GM12878 (cell line): ENCODE results near the gene RABEP1. TPM values are rescaled to one million over a fixed set of nuclear protein-coding genes. Genes with fewer than 3 reads are reported as not detected.

Source experiments
- CBFB ChIP-seq: IDR thresholded peaks from 2 replicates; pipeline ENCODE4 v1.6.1; 2016; ENCODE audit warnings: antibody characterized with exemption, low read depth
- CEBPZ ChIP-seq: fragments of 150-350 bp; IDR thresholded peaks from 2 replicates; pipeline ENCODE4 v1.6.1; 2016; ENCODE audit warnings: low read depth, low read length
- CHD4 ChIP-seq: fragments of 200-600 bp; sonication (generic); IDR thresholded peaks from 2 replicates; pipeline ENCODE4 v1.6.1; 2016; ENCODE audit warnings: mild to moderate bottlenecking
- CTCF ChIP-seq, 3 experiments: IDR thresholded peaks in 2 of 3; conservative IDR thresholded peaks in 1 of 3; 2 replicates each; pipeline ENCODE4 v1.5.1; 2011; ENCODE audit warnings: low read depth in 3 of 3, low read length in 3 of 3, mild to moderate bottlenecking in 3 of 3, control low read depth in 2 of 3, moderate library complexity in 2 of 3, inconsistent platforms in 1 of 3, mixed read lengths in 1 of 3; ENCODE audit not compliant: control insufficient read depth in 2 of 3, insufficient read depth in 1 of 3; ENCODE audit errors: extremely low read depth in 1 of 3
- ETV6 ChIP-seq, 2 experiments: fragments of 450-650 bp in 1 of 2; IDR thresholded peaks in 1 of 2; conservative IDR thresholded peaks in 1 of 2; 2 replicates each; pipeline ENCODE4 v1.6.1; 2014; ENCODE audit warnings: antibody characterized with exemption in 1 of 2, borderline replicate concordance in 1 of 2, low read depth in 1 of 2, mild to moderate bottlenecking in 1 of 2, moderate library complexity in 1 of 2
- EZH2 ChIP-seq: IDR thresholded peaks from 2 replicates; pipeline ENCODE4 v1.6.1; 2012; ENCODE audit warnings: low read depth, mild to moderate bottlenecking, control low read depth, inconsistent platforms, low read length, borderline replicate concordance; ENCODE audit not compliant: control insufficient read depth
- FOS ChIP-seq: IDR thresholded peaks from 3 replicates; pipeline ENCODE4 v1.6.1; 2011; ENCODE audit warnings: borderline replicate concordance; ENCODE audit not compliant: insufficient read length; ENCODE audit errors: extremely low read depth
- FOXK2 ChIP-seq: fragments of 450-650 bp; IDR thresholded peaks from 2 replicates; pipeline ENCODE4 v1.6.1; 2017; ENCODE audit warnings: mild to moderate bottlenecking, moderate library complexity
- IRF3 ChIP-seq: fragments of 450-650 bp; IDR thresholded peaks from 2 replicates; pipeline ENCODE4 v1.6.1; 2014; ENCODE audit warnings: mild to moderate bottlenecking
- JUND ChIP-seq: IDR thresholded peaks from 2 replicates; pipeline ENCODE4 v1.6.1; 2012; ENCODE audit warnings: low read depth, mild to moderate bottlenecking, low read length, improper control_type of control experiment, moderate library complexity
- MXI1 ChIP-seq: fragments of 150-350 bp; IDR thresholded peaks from 2 replicates; pipeline ENCODE4 v1.6.1; 2011; ENCODE audit warnings: low read depth, mild to moderate bottlenecking, inconsistent platforms, low read length, improper control_type of control experiment
- MYC ChIP-seq: IDR thresholded peaks from 2 replicates; pipeline ENCODE4 v1.6.1; 2011; ENCODE audit warnings: mild to moderate bottlenecking, low read length, moderate library complexity, inconsistent platforms; ENCODE audit not compliant: insufficient read depth, insufficient replicate concordance, insufficient read length, severe bottlenecking
- NBN ChIP-seq: fragments of 450-650 bp; IDR thresholded peaks from 2 replicates; pipeline ENCODE4 v1.6.1; 2016
- NR2F1 ChIP-seq: fragments of 450-650 bp; conservative IDR thresholded peaks from 2 replicates; pipeline ENCODE4 v1.6.1; 2017; ENCODE audit warnings: mild to moderate bottlenecking
- RAD51 ChIP-seq: fragments of 450-650 bp; IDR thresholded peaks from 2 replicates; pipeline ENCODE4 v1.6.1; 2016; ENCODE audit warnings: moderate library complexity, mild to moderate bottlenecking, inconsistent platforms
- SIX5 ChIP-seq: IDR thresholded peaks from 2 replicates; pipeline ENCODE4 v1.6.1; 2011; ENCODE audit warnings: mild to moderate bottlenecking, low read depth, low read length, moderate library complexity; ENCODE audit not compliant: severe bottlenecking
- TBL1XR1 ChIP-seq: IDR thresholded peaks from 2 replicates; pipeline ENCODE4 v1.6.1; 2012; ENCODE audit warnings: low read depth, low read length, improper control_type of control experiment
- TCF3 ChIP-seq: IDR thresholded peaks from 2 replicates; pipeline ENCODE4 v1.6.1; 2012; ENCODE audit warnings: low read depth, mild to moderate bottlenecking, low read length, borderline replicate concordance; ENCODE audit not compliant: insufficient read depth
- YY1 ChIP-seq: IDR thresholded peaks from 2 replicates; pipeline ENCODE4 v1.6.1; 2011; ENCODE audit warnings: low read depth, mild to moderate bottlenecking, low read length
- ZBTB4 ChIP-seq: fragments of 450-650 bp; formaldehyde crosslinking; IDR thresholded peaks from 2 replicates; pipeline ENCODE4 v1.4.0; 2022; ENCODE audit warnings: mild to moderate bottlenecking, moderate library complexity
- ZNF384 ChIP-seq: IDR thresholded peaks from 2 replicates; pipeline ENCODE4 v1.6.1; 2012; ENCODE audit warnings: low read depth, mild to moderate bottlenecking, low read length, improper control_type of control experiment, borderline replicate concordance
- ZZZ3 ChIP-seq: IDR thresholded peaks from 2 replicates; pipeline ENCODE4 v1.6.1; 2011; ENCODE audit warnings: low read depth; ENCODE audit not compliant: control insufficient read depth, insufficient read length
- polyA plus RNA-seq, 11 experiments: library from polyadenylated mRNA; depleted of rRNA in 4 of 11; unstranded in 6 of 11; stranded (reverse) in 5 of 11; fragments of >200 nt; fragmentation: Nextera tagmentation in 4 of 11; fragmentation: Illumina TruSeq in 1 of 11; extraction: Ambion mirVana in 4 of 11; extraction: Trizol in 1 of 11; gene quantifications; 1 replicate in 1 of 11; 2 replicates in 10 of 11; pipeline versions ENCODE4 v1.2.1 to v1.2.3, GENCODE V29; 2011 to 2016; ENCODE audit warnings: inconsistent platforms in 2 of 11, missing spikeins in 2 of 11, low read depth in 1 of 11
- total RNA-seq, 4 experiments: library from RNA; depleted of rRNA in 3 of 4; stranded (reverse); fragments of >200 nt in 3 of 4; fragmentation: Illumina TruSeq in 1 of 4; extraction: Trizol in 1 of 4; gene quantifications; 2 replicates each; pipeline versions ENCODE4 v1.2.1 to v1.2.3, GENCODE V29; 2013 to 2021

Gene RABEP1
- total and polyA plus RNA-seq, 10 of the 15 experiments (the other 5 are each of a cell fraction or from before 2014, with no cell fraction given) = 13.4 to 71.4 (median 59.8) TPM

- TF ChIP-seq FOS = no peak
- no peak for TF ChIP-seq ETV6 (conservative IDR thresholded peaks at IDR 0.05 in 1 of 2, IDR thresholded peaks at IDR 0.05 in 1 of 2; ENCODE audit: borderline replicate concordance in 1 of 2, low read depth in 1 of 2)
- TF ChIP-seq TBL1XR1 = 0 out of 2 replicates have a peak, but pooled peaks have one; percentile 37
- TF ChIP-seq ZBTB4 (CRISPR knock-in tag) = no peak
- TF ChIP-seq YY1 = no peak
- TF ChIP-seq RAD51 = peak; percentile 83
- TF ChIP-seq CHD4 = no peak
- no peak for TF ChIP-seq CEBPZ
- peak; percentile 12; the same call in 1 of the 2 replicates for TF ChIP-seq JUND
- peak; percentile 82 for TF ChIP-seq MXI1
- TF ChIP-seq ZNF384 = no peak
- no peak for TF ChIP-seq NBN
- no peak for TF ChIP-seq NR2F1
- no peak for TF ChIP-seq IRF3
- peak; percentile 48; the same call in 1 of the 2 replicates for TF ChIP-seq FOXK2
- no peak for TF ChIP-seq CTCF (IDR thresholded peaks at IDR 0.05 in 2 of 3, conservative IDR thresholded peaks at IDR 0.05 in 1 of 3; ENCODE audit: control insufficient read depth in 2 of 3, extremely low read depth in 1 of 3, insufficient read depth in 1 of 3, low read depth in 3 of 3, low read length in 3 of 3)
- TF ChIP-seq SIX5 = no peak
- TF ChIP-seq CBFB = no peak
- no peak for TF ChIP-seq ZZZ3
- TF ChIP-seq TCF3 = no peak
- no peak for TF ChIP-seq MYC
- no peak for TF ChIP-seq EZH2
Observed at GRCh38 chr17:5373112-5373511, 91.0 kb downstream of the RABEP1 start (continued).
